Keratinocyte (primary cell): Measurements from ENCODE around the gene CAPRIN2. TPM values are rescaled to one million over a fixed set of nuclear protein-coding genes. Genes with fewer than 3 reads are reported as not detected.

Source experiments
- DNase-seq: peaks from one replicate; pipeline ENCODE4 v3.0.0-alpha.2; 2011; ENCODE audit warnings: low read depth, missing footprints, low spot score
- FAIRE-seq: peaks from 2 replicates; lab custom pipeline; 2011; peaks lifted over from hg19 to GRCh38; lab: Jason Lieb, UNC
- H2AFZ ChIP-seq: 2 replicates; pipeline ENCODE4 v1.6.0; 2012; ENCODE audit warnings: low read length, control low read depth, inconsistent platforms; ENCODE audit not compliant: control insufficient read depth
- H3K27ac ChIP-seq: 2 replicates; pipeline ENCODE4 v1.5.1; 2011; ENCODE audit warnings: low read length; ENCODE audit not compliant: control insufficient read depth, insufficient read depth
- H3K27me3 ChIP-seq: 3 replicates; pipeline ENCODE4 v1.6.0; 2011; ENCODE audit warnings: low read length; ENCODE audit not compliant: control insufficient read depth, insufficient read depth; ENCODE audit errors: extremely low read depth
- H3K36me3 ChIP-seq, 2 experiments: 2 replicates in 1 of 2; 3 replicates in 1 of 2; pipeline ENCODE4 v1.5.1; 2011; ENCODE audit warnings: low read length in 2 of 2, mild to moderate bottlenecking in 1 of 2; ENCODE audit not compliant: control insufficient read depth in 2 of 2, insufficient read depth in 2 of 2; ENCODE audit errors: extremely low read depth in 1 of 2
- H3K4me1 ChIP-seq: 3 replicates; pipeline ENCODE4 v1.5.1; 2011; ENCODE audit warnings: low read length; ENCODE audit not compliant: control insufficient read depth, insufficient read depth; ENCODE audit errors: extremely low read depth
- H3K4me2 ChIP-seq: 3 replicates; pipeline ENCODE4 v1.6.0; 2011; ENCODE audit warnings: low read depth, low read length; ENCODE audit not compliant: control insufficient read depth, insufficient read depth; ENCODE audit errors: extremely low read depth
- H3K4me3 ChIP-seq, 3 experiments: fragments of 200-600 bp in 1 of 3; sonication (generic) in 1 of 3; 2 replicates in 2 of 3; 3 replicates in 1 of 3; pipeline ENCODE4 v1.5.1; 2011 to 2016; ENCODE audit warnings: low read length in 3 of 3, mild to moderate bottlenecking in 3 of 3, control low read depth in 2 of 3, inconsistent platforms in 1 of 3, low read depth in 1 of 3, mixed read lengths in 1 of 3, mixed run types in 1 of 3, moderate library complexity in 1 of 3; ENCODE audit not compliant: control insufficient read depth in 2 of 3, insufficient read depth in 2 of 3; ENCODE audit errors: extremely low read depth in 1 of 3
- H3K79me2 ChIP-seq: 2 replicates; pipeline ENCODE4 v1.6.0; 2012; ENCODE audit warnings: low read length; ENCODE audit not compliant: control insufficient read depth, insufficient read depth
- H3K9ac ChIP-seq: 3 replicates; pipeline ENCODE4 v1.6.0; 2011; ENCODE audit warnings: low read length; ENCODE audit not compliant: control insufficient read depth, insufficient read depth; ENCODE audit errors: extremely low read depth
- H3K9me1 ChIP-seq: 3 replicates; pipeline ENCODE4 v1.6.0; 2011; ENCODE audit warnings: low read length; ENCODE audit not compliant: control insufficient read depth, insufficient read depth; ENCODE audit errors: extremely low read depth
- H3K9me3 ChIP-seq: 2 replicates; pipeline ENCODE4 v1.5.1; 2012; ENCODE audit warnings: low read depth, low read length; ENCODE audit not compliant: control insufficient read depth
- H4K20me1 ChIP-seq: 3 replicates; pipeline ENCODE4 v1.6.0; 2011; ENCODE audit warnings: low read length; ENCODE audit not compliant: control insufficient read depth, insufficient read depth; ENCODE audit errors: extremely low read depth
- CTCF ChIP-seq, 3 experiments: IDR thresholded peaks in 1 of 3; conservative IDR thresholded peaks in 1 of 3; optimal IDR thresholded peaks in 1 of 3; 2 replicates in 2 of 3; 3 replicates in 1 of 3; pipeline versions ENCODE3 to v1.5.1; 2011; ENCODE audit warnings: low read length in 3 of 3, mild to moderate bottlenecking in 3 of 3, moderate library complexity in 2 of 3, control low read depth in 1 of 3, inconsistent platforms in 1 of 3; ENCODE audit not compliant: insufficient read depth in 2 of 3; ENCODE audit errors: extremely low read depth in 1 of 3
- EZH2 ChIP-seq: IDR thresholded peaks from one replicate; pipeline ENCODE4 v1.6.1; 2012; ENCODE audit warnings: inconsistent platforms, mild to moderate bottlenecking, low read length, moderate library complexity
- dilution Hi-C: fragments of 300-500 bp; cut with MboI; formaldehyde crosslinking; loops from one replicate; pipeline ENCODE4 v1.7.0; 2020; ENCODE audit warnings: low sequenced_read_pairs; ENCODE audit not compliant: extremely low pct_ligation_motif_present
- polyA plus RNA-seq, 5 experiments: library from polyadenylated mRNA; depleted of rRNA in 3 of 5; stranded (reverse) in 3 of 5; stranded (forward) in 1 of 5; unstranded in 1 of 5; fragments of >200 nt; gene quantifications; 1 replicate in 1 of 5; 2 replicates in 3 of 5; 3 replicates in 1 of 5; pipeline versions ENCODE4 v1.2.1 to v1.2.3, GENCODE V29; 2011 to 2012; ENCODE audit warnings: missing spikeins in 2 of 5, low read depth in 1 of 5, low replicate concordance in 1 of 5

Gene CAPRIN2
- polyA plus RNA-seq, 1 donor (not counting 4 experiments of a cell fraction or from before 2014, with no cell fraction given), result 32.4 TPM

GRCh38 chr12:30739020-30739419, 15.7 kb downstream of the CAPRIN2 start:
- Histone ChIP-seq H3K9me3 (no peaks in the 10 kb centered on the region), H4K20me1 (no peaks in the 10 kb centered on the region), H3K9me1 (no peaks in the 10 kb centered on the region), H3K9ac (no peak overlapping the region), H3K27ac (no peak overlapping the region), H3K27me3 (no peaks in the 10 kb centered on the region), H3K4me2 (no peak overlapping the region), H3K36me3 (peaks cover 2 to 18% of the 10 kb centered on the region in 2 experiments), H3K4me3 (no peak overlapping the region), H3K79me2 (peaks cover 18% of the 10 kb centered on the region), H3K4me1 (peaks cover 3% of the 10 kb centered on the region), H2AFZ (no peak overlapping the region)
- dilution Hi-C loops, result no loop called here
- TF ChIP-seq CTCF (optimal IDR thresholded peaks at IDR 0.05 in 1 of 3, IDR thresholded peaks at IDR 0.05 in 1 of 3, conservative IDR thresholded peaks at IDR 0.05 in 1 of 3; ENCODE audit: extremely low read depth in 1 of 3, insufficient read depth in 2 of 3, low read length in 3 of 3) (no peak), EZH2 (no peak)
- DNase-seq (no peak), FAIRE-seq (no peak)

GRCh38 chr12:30732954-30733637, 21.7 kb downstream of the CAPRIN2 start:
- no peaks in the 10 kb centered on the region for H3K9me3 ChIP-seq
- H3K9ac ChIP-seq, result no peak overlapping the region
- H3K79me2 ChIP-seq, result peaks cover 4% of the 10 kb centered on the region
- peaks cover 10 to 23% of the 10 kb centered on the region in 2 experiments for H3K36me3 ChIP-seq
- H2AFZ ChIP-seq, result no peak overlapping the region
- DNase-seq (no peak), FAIRE-seq (no peak)
- H4K20me1 ChIP-seq, result no peaks in the 10 kb centered on the region
- TF ChIP-seq EZH2 (no peak), CTCF (optimal IDR thresholded peaks at IDR 0.05 in 1 of 3, IDR thresholded peaks at IDR 0.05 in 1 of 3, conservative IDR thresholded peaks at IDR 0.05 in 1 of 3; ENCODE audit: extremely low read depth in 1 of 3, insufficient read depth in 2 of 3, low read length in 3 of 3) (no peak)
- H3K4me3 ChIP-seq, result no peak overlapping the region
- dilution Hi-C loops, result no loop called here
- no peaks in the 10 kb centered on the region for H3K9me1 ChIP-seq
- no peak overlapping the region for H3K4me2 ChIP-seq
- peaks cover 3% of the 10 kb centered on the region for H3K4me1 ChIP-seq
- H3K27ac ChIP-seq, result no peak overlapping the region
- no peaks in the 10 kb centered on the region for H3K27me3 ChIP-seq
